HG02571 (cell line): ENCODE results near the gene NRXN2.

ENCODE experiments used
- ATAC-seq: cut with Tn5 transposase; IDR thresholded peaks from one replicate; pipeline ENCODE4 v1.9.1; 2021; ENCODE audit warnings: mild to moderate bottlenecking, moderate library complexity; ENCODE audit not compliant: unreplicated experiment

NRXN2 gene

DNA sequence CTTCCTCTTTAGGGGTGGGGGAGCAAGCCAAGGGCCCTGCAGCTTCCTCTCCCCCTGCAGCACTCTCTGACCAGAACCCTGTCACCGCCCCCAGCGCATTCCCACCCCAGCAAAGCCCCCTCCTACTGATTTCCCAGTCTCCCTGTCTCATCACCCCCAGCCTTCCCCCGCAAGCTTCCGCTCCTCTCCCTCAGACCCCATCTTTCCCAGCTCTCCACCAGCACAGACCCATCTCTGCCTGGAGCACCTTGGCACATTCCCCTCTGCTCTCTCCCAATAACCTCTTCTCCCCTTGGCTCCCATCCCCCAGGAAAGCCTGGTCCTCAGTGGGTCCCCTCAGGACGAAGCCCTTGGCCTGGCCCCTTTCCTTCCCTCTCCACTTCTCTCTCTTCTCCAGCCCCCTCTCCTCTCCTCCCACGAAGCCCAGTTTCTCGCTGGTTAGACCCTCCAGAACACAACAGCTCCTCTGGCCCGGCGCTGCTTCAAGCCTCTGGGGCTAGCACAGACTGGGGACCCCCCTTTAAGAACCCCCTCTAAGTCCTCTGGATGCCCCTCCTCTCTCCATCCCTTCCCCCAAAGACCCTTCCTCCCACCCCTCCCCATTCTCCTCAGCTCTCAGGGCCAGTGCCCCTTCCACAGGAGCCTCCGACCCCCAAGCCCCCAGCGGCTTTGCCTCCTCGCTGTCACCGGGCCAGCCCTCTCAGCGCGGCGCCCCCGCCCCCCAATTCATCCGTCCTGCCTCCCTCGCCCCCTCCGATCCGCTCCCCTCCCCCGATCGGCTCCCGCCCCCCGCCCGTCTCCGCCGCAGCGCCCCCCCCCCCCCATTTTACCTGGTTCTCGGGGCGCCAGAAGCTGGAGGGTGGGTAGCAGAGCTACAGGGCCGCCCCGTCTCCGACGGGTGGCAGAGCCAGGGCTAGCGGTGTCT is 594 bp downstream of the NRXN2 start:
- ATAC-seq: no peak

DNA sequence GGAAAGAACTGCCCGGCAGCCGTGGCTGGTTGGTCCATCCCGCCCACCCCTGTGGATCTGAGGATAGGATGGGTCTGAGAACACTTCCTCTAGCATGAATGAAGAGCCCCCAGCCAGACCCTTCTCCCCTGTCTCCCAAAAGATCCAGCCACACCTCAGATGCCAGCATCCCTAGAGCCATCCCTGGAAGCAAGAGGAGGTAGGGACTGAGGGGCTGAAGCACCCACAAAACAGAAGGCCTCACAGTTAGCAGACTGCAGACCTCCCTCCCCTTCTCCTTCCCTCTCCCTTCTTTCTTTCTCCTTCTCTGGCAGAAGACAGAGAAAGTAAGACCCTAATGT is 1.7 kb downstream of the NRXN2 start:
- no peak for ATAC-seq

- ATAC-seq: no peak
These were observed 2.2 kb downstream of the NRXN2 start for GRCh38 chr11:64720640-64721358.

- ATAC-seq: no peak
These were observed 2.8 kb downstream of the NRXN2 start for GRCh38 chr11:64720167-64720566.

DNA sequence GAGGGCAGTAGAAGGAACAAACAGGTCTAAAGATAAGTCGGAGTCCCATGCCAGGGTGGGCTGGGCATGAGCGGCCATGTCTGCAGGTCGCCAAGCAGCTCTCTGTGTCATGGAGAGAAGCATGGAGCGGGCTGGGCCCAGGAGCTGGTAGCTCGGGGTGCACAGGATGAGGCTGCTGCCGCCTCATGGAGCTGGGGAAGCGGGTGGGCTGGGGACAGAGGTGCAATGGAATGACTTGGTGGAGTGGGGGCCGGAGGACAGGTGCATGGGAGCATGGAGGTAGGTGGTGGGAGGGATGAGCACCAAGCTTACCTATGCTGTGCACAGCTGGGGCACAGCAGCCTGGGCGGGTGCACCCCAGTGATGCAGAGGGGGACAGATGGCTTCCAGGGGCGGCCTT is 3.6 kb downstream of the NRXN2 start:
- ATAC-seq: no peak

- no peak for ATAC-seq
These were observed 4.2 kb downstream of the NRXN2 start for GRCh38 chr11:64718780-64719124.

DNA sequence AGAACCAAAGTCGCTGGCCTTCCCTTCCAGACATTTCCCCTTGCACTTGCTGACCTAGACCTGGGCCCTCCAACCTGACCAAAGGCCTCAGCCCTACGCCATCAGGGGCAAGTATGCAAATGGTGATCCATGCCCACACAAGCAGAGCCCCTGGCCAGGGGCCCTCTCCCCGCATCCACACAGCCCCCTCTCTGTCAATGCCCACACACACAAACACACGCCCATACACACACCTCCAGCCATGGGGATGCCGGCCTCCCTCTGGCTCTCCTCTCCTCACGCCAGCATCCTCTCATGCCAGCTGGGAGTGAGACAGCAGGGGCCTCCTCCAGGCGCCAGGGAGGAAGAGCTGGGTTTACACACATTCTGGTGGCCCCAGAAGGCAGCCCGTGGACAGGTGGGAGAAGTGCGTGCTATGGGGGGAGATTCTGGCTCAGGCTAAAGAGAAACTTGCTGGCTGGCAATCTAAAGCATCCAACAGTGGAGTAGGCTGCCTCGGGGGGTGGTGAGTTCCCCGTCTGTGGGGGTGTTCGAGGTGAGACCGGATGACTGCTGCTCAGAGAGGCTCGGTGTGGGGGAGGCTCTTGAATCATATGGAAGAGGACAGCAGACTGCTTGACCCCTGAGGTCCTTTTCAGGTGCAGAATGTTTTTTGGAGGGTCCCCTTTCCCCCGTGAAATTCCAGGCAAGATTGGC is 4.8 kb downstream of the NRXN2 start:
- no peak for ATAC-seq

GRCh38 chr11:64717268-64717578 is 5.8 kb downstream of the NRXN2 start:
- ATAC-seq: no peak

DNA sequence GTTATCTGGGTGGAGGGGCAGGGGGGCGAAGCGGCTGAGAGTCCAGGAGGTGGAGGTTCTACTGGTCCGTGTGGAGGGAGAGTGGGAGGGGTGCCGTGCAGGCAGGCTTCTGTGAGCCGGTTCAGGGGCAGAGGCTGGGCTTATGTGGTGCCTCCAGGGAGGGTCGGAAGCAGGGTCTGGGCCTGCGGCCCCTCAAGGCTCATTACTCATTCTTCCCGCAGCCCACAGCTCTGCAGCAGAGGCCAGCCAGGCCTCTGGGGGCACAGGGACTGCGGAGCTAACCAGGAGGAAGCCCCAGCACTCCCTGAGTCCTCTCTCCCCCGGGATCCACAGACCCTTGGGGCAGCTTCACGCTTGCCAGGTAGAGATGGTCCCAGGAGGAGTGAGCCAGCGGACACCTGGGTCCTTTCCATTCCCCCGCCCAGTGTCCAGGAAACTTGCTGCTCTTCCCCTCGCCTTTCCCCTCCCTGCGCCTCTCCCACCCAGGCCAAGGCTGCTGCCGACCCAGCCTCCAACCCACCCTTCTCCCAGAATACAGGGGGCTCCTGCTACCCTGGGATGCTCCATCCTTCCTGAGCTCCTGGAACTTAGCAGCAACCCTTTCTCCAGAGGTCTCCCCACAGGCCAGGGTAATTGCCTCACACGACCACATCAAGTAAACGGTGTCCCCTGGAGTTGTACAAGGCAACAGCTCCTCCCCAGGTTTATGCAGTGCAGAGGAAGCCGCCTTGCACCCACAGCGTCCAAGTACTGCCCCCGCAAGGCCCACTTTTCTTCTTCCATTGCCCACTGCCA is 6.3 kb downstream of the NRXN2 start:
- no peak for ATAC-seq

GRCh38 chr11:64715756-64716472 is 7.1 kb downstream of the NRXN2 start:
- ATAC-seq: no peak

- ATAC-seq: no peak
These were observed 7.9 kb downstream of the NRXN2 start for GRCh38 chr11:64715110-64715509.

DNA sequence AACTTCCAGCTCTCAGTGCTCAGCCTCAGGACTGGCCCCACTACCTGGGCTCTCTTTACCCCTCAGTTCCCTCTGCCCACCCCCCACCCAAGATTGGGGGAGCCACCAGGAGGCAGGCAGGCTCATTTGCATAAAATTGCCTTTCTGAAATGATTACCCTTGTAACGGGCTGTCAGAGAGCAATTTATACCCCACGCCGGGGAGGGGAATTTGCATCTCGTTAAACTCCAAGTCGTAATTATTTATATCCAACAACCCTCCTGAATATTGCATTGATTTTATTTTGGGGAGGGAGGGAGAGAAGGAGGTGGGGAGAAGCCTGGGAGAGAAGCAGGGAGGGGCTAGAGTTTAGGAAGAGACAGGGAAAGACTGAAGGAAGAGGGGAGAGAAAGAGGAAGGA is 8.3 kb downstream of the NRXN2 start:
- ATAC-seq: no peak

- no peak for ATAC-seq
These were observed 9.1 kb downstream of the NRXN2 start for GRCh38 chr11:64713781-64714363.

DNA sequence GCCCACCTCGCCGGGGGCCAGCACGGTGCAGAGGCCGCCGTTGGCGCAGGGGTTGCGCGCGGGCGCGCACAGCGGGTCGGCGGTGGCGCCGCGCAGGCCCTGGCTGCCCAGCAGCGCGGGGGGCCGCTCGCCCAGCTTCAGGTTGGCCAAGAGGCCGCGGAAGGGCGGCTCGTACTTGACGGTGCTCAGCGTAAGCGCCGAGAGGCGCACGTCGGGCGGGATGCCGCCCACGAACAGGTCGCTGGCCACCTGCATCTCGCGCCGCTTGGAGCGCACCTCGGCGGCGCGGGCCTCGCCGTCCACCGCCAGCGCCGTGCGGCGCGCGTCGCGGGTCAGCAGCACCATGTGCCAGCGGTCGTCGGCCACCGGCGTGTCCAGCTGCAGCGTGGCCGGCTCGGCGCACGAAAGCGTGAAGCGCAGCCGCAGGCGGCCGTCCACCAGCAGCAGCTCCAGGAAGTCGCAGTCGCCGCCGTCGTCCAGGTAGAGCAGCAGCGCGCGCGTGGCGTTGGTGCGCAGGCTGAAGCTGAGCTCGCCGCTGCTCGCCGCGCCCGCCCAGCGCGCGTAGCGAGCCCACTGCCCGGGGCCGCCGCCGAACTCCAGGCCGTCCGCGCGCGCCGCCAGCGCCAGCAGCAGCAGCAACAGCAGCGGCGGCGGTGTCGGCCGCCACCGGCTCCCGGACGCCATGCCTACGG is 9.8 kb downstream of the NRXN2 start:
- ATAC-seq: no peak

DNA sequence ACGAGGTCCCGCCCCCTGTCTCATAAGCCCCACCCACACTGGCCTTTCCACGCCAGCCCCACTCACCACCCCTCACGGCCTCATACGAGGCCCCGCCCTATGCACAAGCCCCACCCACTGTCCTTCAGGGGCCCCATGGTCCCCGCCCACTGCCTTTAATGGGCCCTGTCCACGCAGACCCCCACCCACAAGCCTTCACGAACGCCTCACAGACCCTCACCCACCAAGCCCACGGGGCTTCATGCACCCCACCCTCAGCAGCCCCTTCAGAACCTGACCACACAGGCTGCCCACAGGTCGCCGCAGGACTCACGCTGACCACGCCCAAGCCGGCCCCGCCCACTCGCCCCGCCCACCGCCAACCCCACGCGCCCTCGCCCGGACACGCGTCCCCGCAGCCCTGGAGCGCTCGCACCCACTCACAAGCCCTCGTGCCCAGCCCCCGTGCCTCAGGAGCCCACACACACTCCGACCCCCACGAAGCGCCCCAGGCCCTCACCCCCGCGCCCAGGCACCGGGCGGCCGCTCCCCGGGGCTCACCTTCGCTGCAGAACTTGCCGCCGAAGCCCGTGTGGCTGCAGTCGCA is 10.5 kb downstream of the NRXN2 start:
- ATAC-seq: no peak

GRCh38 chr11:64711956-64712362 is 11.0 kb downstream of the NRXN2 start:
- ATAC-seq: no peak

- no peak for ATAC-seq
These were observed 11.7 kb downstream of the NRXN2 start for GRCh38 chr11:64711138-64711955.

- ATAC-seq: no peak
These were observed 12.4 kb downstream of the NRXN2 start for GRCh38 chr11:64710418-64711137.
